ENCODE results near the gene RSKR. TPM values are rescaled to one million over a fixed set of nuclear protein-coding genes. Genes with fewer than 3 reads are reported as not detected.

RSKR gene
- total and polyA plus RNA-seq, 2 of the 4 experiments (the other 2 are of a cell fraction), result 2.2 to 6.8 TPM

DNA sequence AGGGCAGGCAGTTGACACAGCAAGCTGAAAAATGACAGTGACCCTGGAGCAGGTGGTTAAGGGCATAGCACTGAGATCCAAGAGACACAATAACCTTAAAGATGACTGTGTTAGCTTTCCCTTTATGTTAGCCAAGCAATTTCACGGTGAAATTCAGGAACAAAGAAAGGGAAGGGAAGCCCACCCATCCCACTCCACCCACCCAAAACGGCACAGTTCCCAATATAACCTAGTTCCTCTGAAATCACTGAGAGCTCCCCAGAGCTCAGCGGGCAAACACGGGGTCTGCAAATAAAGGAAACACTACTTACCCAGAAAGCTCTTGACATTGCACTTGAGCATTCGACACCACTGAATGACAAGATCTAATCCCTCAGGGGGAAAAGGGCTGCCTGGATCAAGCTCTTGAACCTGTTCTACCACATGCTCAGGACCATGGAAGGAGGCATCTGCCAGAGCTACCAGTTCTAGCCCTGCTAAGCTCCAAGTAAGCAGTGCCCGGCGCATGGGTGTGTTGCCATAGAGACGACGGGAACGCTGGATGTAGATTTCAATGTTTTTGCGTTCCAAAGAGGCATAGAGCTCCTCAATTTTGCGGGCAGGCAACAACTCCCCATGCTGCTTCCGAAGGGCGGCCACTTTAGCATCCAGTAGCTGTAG is 20.4 kb upstream of the RSKR start:
- Histone ChIP-seq H4K8ac (ENCODE audit: low read depth in 2 of 2, low read length in 2 of 2) (no peak overlapping the region), H4K5ac (ENCODE audit: low read depth, low read length) (no peak overlapping the region), H3K4me1 (ENCODE audit: control insufficient read depth, insufficient read depth, low read length) (no peaks in the 10 kb centered on the region), H2BK15ac (ENCODE audit: low read depth, low read length) (no peak overlapping the region), H2BK20ac (ENCODE audit: low read depth, low read length) (no peak overlapping the region), H3K36me3 (ENCODE audit: control insufficient read depth, insufficient read depth, low read length) (peaks cover 71% of the 10 kb centered on the region), H2AK9ac (replicated peaks; ENCODE audit: low read depth, low read length, poor library complexity) (no peak overlapping the region), H3K18ac (ENCODE audit: low read depth, low read length) (no peak overlapping the region), H3K27me3 (ENCODE audit: control insufficient read depth, insufficient read depth, low read length) (no peaks in the 10 kb centered on the region), H2AK5ac (ENCODE audit: low read depth, low read length) (no peak overlapping the region), H2BK5ac (ENCODE audit: low read depth, low read length, poor library complexity, severe bottlenecking) (no peak overlapping the region), H4K20me1 (ENCODE audit: insufficient read depth, low read length) (peaks cover 18% of the 10 kb centered on the region), H3K9me1 (ENCODE audit: insufficient read depth, low read length) (0 out of 2 replicates have a peak, but pooled peaks cover 5% of the 10 kb centered on the region), H3K4ac (ENCODE audit: low read depth, low read length) (no peak overlapping the region), H2BK120ac (ENCODE audit: low read depth, low read length) (no peak overlapping the region), H2AFZ (replicated peaks; ENCODE audit: low read length, poor library complexity) (no peak overlapping the region), H3K4me3 (ENCODE audit: insufficient read depth, low read depth, low read length) (no peak overlapping the region), H3K14ac (replicated peaks; ENCODE audit: low read depth, low read length) (no peak overlapping the region), H4K91ac (ENCODE audit: insufficient read depth, low read depth, low read length) (no peak overlapping the region), H3K27ac (ENCODE audit: insufficient read depth, low read length) (no peak overlapping the region), H3K79me1 (ENCODE audit: low read depth in 1 of 2, low read length in 2 of 2) (peaks cover 27 to 34% of the 10 kb centered on the region in 2 experiments), H3K9me3 (ENCODE audit: control insufficient read depth, insufficient read depth, low read length) (no peaks in the 10 kb centered on the region), H3K23ac (ENCODE audit: low read depth, low read length) (no peak overlapping the region), H3K56ac (ENCODE audit: extremely low read depth, insufficient read depth, low read length) (no peak overlapping the region), H3K9ac (ENCODE audit: low read depth, low read length) (no peak overlapping the region), H3K4me2 (ENCODE audit: low read depth, low read length) (no peak overlapping the region)
- in situ Hi-C loops (cut with MboI; ENCODE audit: low sequenced_read_pairs) (no loop called here), dilution Hi-C loops (cut with HindIII; ENCODE audit: low sequenced_read_pairs, unreplicated experiment) (no loop called here), intact Hi-C loops (cut with micrococcal nuclease) (no loop called here)
- TF ChIP-seq MXI1 (IDR thresholded peaks at IDR 0.05; ENCODE audit: borderline replicate concordance, low read depth, low read length) (no peak), BHLHE40 (IDR thresholded peaks at IDR 0.05; ENCODE audit: low read depth, low read length) (no peak), MAFK (IDR thresholded peaks at IDR 0.05; ENCODE audit: low read depth, low read length) (no peak), RCOR1 (IDR thresholded peaks at IDR 0.05; ENCODE audit: insufficient replicate concordance, low read length) (no peak), CEBPB (IDR thresholded peaks at IDR 0.05; ENCODE audit: low read depth, low read length) (no peak)
- no TSS peak for BruUV-seq (replicated peaks)
- ATAC-seq (ENCODE audit: low read depth) (no peak), DNase-seq (no peak)
- 99% methylated on average over 8 of the region's 14 CpGs; no CpG with 5 or more reads in 1 of the 2 experiments for WGBS, 2 experiments (ENCODE audit: extremely low coverage in 2 of 2, insufficient read length in 1 of 2)
- CTCF ChIA-PET, result interaction anchor here (1.1 kb wide), 1 partner anchor 12 kb away, joined by 3 read pairs; no protein-coding TSS in a partner anchor
- POLR2A ChIA-PET (ENCODE audit: unreplicated experiment), result no interaction called here
